Measurements from ENCODE around the gene GABBR2. TPM values are rescaled to one million over a fixed set of nuclear protein-coding genes. Genes with fewer than 3 reads are reported as not detected.
A peak's percentile ranks its signal among the peaks of the same experiment; 100 is the strongest.

Gene GABBR2
- total RNA-seq, 1 donor from 2014 or later, result 0.75 TPM

DNA sequence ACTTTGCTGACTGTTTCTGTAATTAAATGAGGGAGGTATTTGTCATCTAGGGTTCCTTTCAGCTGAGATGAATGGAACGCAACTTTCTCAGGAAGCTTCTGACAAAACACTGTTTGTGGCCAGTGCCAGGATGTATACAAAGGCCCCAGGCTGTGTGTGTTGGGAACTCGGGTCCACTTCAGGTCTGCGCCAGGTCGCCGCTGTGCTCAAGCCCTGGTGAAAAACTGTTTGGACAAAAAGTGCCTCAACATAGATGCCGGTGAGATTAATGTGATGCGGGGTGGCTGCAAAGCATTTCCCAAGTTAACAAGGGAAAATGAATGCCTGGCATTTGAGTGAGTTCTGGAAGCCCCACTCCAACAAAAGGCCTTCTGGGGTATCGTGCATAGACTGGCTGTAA, 156.4 kb downstream of the GABBR2 start:
- TF ChIP-seq, protein P1, sequence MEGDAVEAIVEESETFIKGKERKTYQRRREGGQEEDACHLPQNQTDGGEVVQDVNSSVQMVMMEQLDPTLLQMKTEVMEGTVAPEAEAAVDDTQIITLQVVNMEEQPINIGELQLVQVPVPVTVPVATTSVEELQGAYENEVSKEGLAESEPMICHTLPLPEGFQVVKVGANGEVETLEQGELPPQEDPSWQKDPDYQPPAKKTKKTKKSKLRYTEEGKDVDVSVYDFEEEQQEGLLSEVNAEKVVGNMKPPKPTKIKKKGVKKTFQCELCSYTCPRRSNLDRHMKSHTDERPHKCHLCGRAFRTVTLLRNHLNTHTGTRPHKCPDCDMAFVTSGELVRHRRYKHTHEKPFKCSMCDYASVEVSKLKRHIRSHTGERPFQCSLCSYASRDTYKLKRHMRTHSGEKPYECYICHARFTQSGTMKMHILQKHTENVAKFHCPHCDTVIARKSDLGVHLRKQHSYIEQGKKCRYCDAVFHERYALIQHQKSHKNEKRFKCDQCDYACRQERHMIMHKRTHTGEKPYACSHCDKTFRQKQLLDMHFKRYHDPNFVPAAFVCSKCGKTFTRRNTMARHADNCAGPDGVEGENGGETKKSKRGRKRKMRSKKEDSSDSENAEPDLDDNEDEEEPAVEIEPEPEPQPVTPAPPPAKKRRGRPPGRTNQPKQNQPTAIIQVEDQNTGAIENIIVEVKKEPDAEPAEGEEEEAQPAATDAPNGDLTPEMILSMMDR (conservative IDR thresholded peaks at IDR 0.05; ENCODE audit: low read depth, low read length), result no peak
- no peak overlapping the region for H3K4me3 ChIP-seq (ENCODE audit: low read depth, low read length)
- no peak for DNase-seq (ENCODE audit: low read depth)

DNA sequence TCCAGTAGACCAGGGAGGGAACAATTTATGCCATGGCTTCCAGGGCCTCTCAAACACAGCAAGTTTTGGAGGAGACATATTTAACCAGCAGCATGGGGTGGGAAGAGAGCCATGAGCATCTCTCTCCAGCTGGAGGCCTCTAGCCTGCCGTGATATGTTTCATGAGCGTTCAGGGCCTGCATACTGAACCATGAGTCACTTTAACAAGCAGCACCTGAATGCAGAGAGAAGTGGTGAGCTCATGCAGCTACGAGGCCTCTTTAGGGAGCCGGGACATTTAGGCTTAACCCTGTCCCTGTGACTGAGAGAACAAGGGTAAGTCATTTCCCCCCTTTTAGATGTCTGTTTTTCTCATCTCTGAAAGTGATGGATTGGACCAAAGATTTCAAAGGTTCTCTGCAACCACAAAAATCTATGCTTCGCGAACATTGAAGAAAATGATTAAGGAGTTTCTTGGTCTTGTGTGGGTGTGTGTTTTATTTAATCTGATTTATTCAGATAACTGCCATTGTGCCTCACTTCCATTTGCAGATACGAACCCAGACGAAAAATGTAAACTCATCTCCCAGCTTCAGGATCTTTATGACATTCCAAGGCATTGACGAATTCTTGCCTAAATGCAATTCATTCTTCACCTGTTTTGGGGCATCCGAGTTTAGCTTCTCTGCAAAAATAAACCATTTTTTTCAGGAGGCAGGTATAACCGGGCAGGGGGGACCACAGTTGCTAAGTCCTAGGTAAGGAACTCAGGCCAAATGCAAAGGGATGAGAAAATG, 157.0 kb downstream of the GABBR2 start:
- H3K4me3 ChIP-seq (ENCODE audit: low read depth, low read length), result no peak overlapping the region
- TF ChIP-seq, protein P1 (conservative IDR thresholded peaks at IDR 0.05; ENCODE audit: low read depth, low read length), result no peak
- DNase-seq (ENCODE audit: low read depth), result no peak

DNA sequence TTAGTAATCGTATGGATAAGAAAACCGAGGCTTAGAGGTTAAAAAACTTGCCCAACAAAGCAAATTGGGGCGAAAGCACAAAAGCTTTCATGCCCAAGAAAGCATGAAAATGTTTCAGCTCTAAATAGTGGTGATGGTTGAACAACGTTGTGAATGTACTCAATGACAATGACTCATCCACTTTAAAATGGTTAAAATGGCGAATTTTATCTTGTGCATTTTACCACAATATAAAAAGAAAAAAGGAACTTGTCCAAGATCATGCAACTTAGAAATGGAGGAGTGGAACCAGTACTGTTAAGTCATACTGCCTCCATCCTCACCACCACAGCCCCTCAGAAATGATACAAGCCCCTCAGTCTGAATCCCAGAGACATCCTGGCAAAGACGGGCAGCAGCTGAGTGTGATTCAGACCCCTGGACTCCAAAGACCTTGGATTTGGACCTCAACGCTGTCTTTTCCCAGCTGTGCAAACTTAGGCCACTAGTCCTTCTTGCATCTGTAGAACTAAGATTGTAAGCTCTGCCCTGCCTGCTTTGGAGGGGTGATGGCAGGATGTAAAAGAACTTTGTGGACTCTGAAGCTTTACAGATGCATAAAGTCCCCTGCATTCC, 158.4 kb downstream of the GABBR2 start:
- TF ChIP-seq, protein P1 (conservative IDR thresholded peaks at IDR 0.05; ENCODE audit: low read depth, low read length), result no peak
- no peak overlapping the region for H3K4me3 ChIP-seq (ENCODE audit: low read depth, low read length)
- DNase-seq (ENCODE audit: low read depth), result no peak

DNA sequence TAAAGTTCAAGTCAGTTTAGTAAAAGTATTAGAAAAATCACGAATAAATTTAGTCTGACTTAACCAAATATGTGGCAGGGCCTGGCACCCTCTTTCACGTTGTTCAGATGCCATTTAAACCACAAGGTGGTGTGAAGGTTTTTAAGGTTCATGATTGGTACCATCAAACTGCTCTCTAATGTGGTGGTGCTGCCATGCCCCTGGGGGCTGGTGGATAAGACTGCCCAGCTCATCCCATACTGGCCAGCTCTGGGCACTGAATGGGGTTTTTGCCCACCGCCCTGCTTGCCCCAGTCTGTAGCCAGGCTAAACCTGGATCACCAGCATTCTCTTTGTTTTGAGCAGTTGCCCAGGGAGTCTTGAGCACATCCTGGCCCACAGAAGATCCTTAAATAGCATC, 159.3 kb downstream of the GABBR2 start:
- no peak for DNase-seq (ENCODE audit: low read depth)
- H3K4me3 ChIP-seq (ENCODE audit: low read depth, low read length), result no peak overlapping the region
- TF ChIP-seq, protein P1 (conservative IDR thresholded peaks at IDR 0.05; ENCODE audit: low read depth, low read length), result no peak

DNA sequence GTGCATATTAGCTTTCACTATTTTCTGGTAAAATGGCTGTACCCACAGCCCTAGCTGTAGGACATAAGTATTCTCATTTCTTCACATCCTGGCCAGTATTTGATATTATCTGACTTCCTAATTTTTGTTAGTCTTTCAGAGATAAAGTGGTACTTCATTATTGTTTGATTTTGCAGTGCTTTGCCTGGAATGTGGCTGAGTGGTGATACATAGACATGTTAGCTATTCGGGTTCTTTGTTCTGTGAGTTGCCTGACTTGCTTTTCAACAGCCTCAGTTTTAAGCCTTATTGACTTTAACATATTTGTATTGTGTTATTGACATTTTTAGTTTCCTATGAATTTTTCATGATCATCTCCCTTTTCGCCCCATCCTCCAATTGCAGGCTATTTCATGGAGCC, 161.1 kb downstream of the GABBR2 start:
- TF ChIP-seq, protein P1 (conservative IDR thresholded peaks at IDR 0.05; ENCODE audit: low read depth, low read length), result no peak
- no peak overlapping the region for H3K4me3 ChIP-seq (ENCODE audit: low read depth, low read length)
- DNase-seq (ENCODE audit: low read depth), result no peak

DNA sequence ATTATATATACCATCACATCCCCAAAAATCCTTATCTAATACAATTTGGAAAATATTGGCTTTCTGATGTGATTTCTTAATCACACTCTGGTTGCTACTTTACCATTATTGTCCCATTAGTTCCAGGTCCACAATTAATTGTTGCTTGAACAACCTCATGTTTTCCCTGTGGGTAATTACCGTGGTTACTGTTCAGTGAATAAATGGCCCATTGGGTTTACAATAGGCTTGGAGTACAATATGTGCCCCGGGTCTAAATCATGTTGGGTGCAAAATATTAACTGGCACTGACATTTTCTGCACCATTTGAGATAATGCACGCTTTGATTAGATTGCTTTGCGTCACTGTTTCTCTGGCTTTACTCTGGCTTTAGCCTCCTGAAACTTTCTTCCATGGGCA, 163.7 kb downstream of the GABBR2 start:
- TF ChIP-seq, protein P1 (conservative IDR thresholded peaks at IDR 0.05; ENCODE audit: low read depth, low read length), result no peak
- peak; percentile 3 for DNase-seq (ENCODE audit: low read depth)
- no peak overlapping the region for H3K4me3 ChIP-seq (ENCODE audit: low read depth, low read length)
